Activated CD4-positive, CD25-positive, alpha-beta regulatory T cell (primary cell): ENCODE data around the gene GSX2.
A peak's percentile ranks its signal among the peaks of the same experiment; 100 is the strongest.

Experiments
- DNase-seq, 4 experiments: peaks; one replicate each; lab custom pipeline; 2025; lab: John Stamatoyannopoulos, UW

The GSX2 gene

GRCh38 chr4:54077812-54078211, 22.2 kb upstream of the GSX2 start:
- no peak for DNase-seq

GRCh38 chr4:54082168-54082567, 17.8 kb upstream of the GSX2 start:
- DNase-seq: no peak

GRCh38 chr4:54085284-54085683, 14.7 kb upstream of the GSX2 start:
- no peak for DNase-seq

- DNase-seq: no peak
Observed at GRCh38 chr4:54089875-54090274, 10.1 kb upstream of the GSX2 start.

- no peak for DNase-seq
Observed at GRCh38 chr4:54090404-54090803, 9.6 kb upstream of the GSX2 start.

GRCh38 chr4:54090804-54091623, 8.9 kb upstream of the GSX2 start:
- DNase-seq: peak in 1 of 4 experiments; percentile 3

GRCh38 chr4:54091637-54092404, 8.1 kb upstream of the GSX2 start:
- peak; percentile 45 to 56 (median 48) for DNase-seq

- no peak for DNase-seq
Observed at GRCh38 chr4:54092405-54093323, 7.3 kb upstream of the GSX2 start.

- DNase-seq: peak in 1 of 4 experiments; percentile 1
Observed at GRCh38 chr4:54093324-54094240, 6.4 kb upstream of the GSX2 start.

GRCh38 chr4:54094451-54094850, 5.5 kb upstream of the GSX2 start:
- DNase-seq: no peak

GRCh38 chr4:54095110-54095825, 4.7 kb upstream of the GSX2 start:
- no peak for DNase-seq

GRCh38 chr4:54096295-54096962, 3.5 kb upstream of the GSX2 start:
- no peak for DNase-seq

GRCh38 chr4:54097152-54097551, 2.8 kb upstream of the GSX2 start:
- DNase-seq: no peak

- no peak for DNase-seq
Observed at GRCh38 chr4:54098375-54098774, 1.6 kb upstream of the GSX2 start.

- no peak for DNase-seq
Observed at GRCh38 chr4:54099287-54099747, 646 bp upstream of the GSX2 start.

- no peak for DNase-seq
Observed at GRCh38 chr4:54100595-54101189, 729 bp downstream of the GSX2 start.

- no peak for DNase-seq
Observed at GRCh38 chr4:54101190-54102041, 1.5 kb downstream of the GSX2 start.

GRCh38 chr4:54102531-54103106, 2.7 kb downstream of the GSX2 start:
- no peak for DNase-seq
